Hepatocyte (in vitro differentiated cells): Measurements from ENCODE around the gene EEIG1.

Experiments used
- CTCF ChIP-seq: fragments of 200-600 bp; sonication (generic); IDR thresholded peaks from 2 replicates; pipeline ENCODE4 v1.5.1; 2016; ENCODE audit warnings: antibody characterized with exemption, mild to moderate bottlenecking; ENCODE audit not compliant: poor library complexity
- EZH2 ChIP-seq: fragments of 200-600 bp; sonication (generic); IDR thresholded peaks from 2 replicates; pipeline ENCODE4 v1.6.1; 2016; ENCODE audit warnings: antibody characterized with exemption, mild to moderate bottlenecking, borderline replicate concordance
- EZH2phosphoT487 ChIP-seq: fragments of 200-600 bp; sonication (generic); IDR thresholded peaks from one replicate; pipeline ENCODE4 v1.6.1; 2018; ENCODE audit warnings: antibody characterized with exemption, mild to moderate bottlenecking, low read depth, moderate library complexity; ENCODE audit not compliant: unreplicated experiment, severe bottlenecking

- TF ChIP-seq CTCF = no peak
- no peak for TF ChIP-seq EZH2
- no peak for TF ChIP-seq EZH2phosphoT487
These were observed 44.4 kb downstream of the EEIG1 start for GRCh38 chr9:127936347-127936852.
